Right lobe of liver (tissue), 6 donors: Measurements from ENCODE around the gene LLCFC1. TPM values are rescaled to one million over a fixed set of nuclear protein-coding genes. Genes with fewer than 3 reads are reported as not detected.
A peak's percentile ranks its signal among the peaks of the same experiment; 100 is the strongest.

Experiments
- ATAC-seq, 4 donors: fragments of 200-7000 bp; cut with Tn5 transposase; one replicate each; pipeline ENCODE4 v1.9.1; 2020; ENCODE audit warnings: mild to moderate bottlenecking in 4 of 4, moderate library complexity in 4 of 4
- DNase-seq, 3 donors: peaks; one replicate each; pipeline ENCODE4 v3.0.0-alpha.2; 2020
- H3K27ac ChIP-seq, 3 donors: fragments of 200-600 bp; one replicate each; pipeline ENCODE4 v1.8.0; 2022
- H3K27me3 ChIP-seq, 2 donors: fragments of 200-600 bp; one replicate each; pipeline ENCODE4 v1.8.0; 2022
- H3K36me3 ChIP-seq, 4 donors: fragments of 200-600 bp; sonication (generic) in 1 of 4; one replicate each; pipeline versions ENCODE4 v1.5.1 to v1.8.0; 2017 to 2022; ENCODE audit warnings: control low read depth in 1 of 4
- H3K4me1 ChIP-seq, 4 donors: fragments of 200-600 bp; sonication (generic) in 1 of 4; one replicate each; pipeline versions ENCODE4 v1.5.1 to v1.8.0; 2017 to 2022; ENCODE audit warnings: control low read depth in 1 of 4
- H3K4me3 ChIP-seq, 3 donors: fragments of 200-600 bp; one replicate each; pipeline ENCODE4 v1.8.0; 2022
- H3K9me3 ChIP-seq, 4 donors: fragments of 200-600 bp; sonication (generic) in 1 of 4; one replicate each; pipeline versions ENCODE4 v1.5.1 to v1.8.0; 2017 to 2022; ENCODE audit warnings: control low read depth in 1 of 4
- POLR2A ChIP-seq: fragments of 450-650 bp; IDR thresholded peaks from one replicate; pipeline ENCODE4 v1.6.1; 2017; ENCODE audit warnings: antibody characterized with exemption, mild to moderate bottlenecking
- WGBS: methylation state at CpG from one replicate; pipeline ENCODE4 v1.1.6; 2018; ENCODE audit warnings: low coverage, low lambda C conversion rate; ENCODE audit not compliant: insufficient coverage; ENCODE audit errors: missing lambda C conversion rate; 5-methylcytosine and 5-hydroxymethylcytosine counted together
- intact Hi-C, 2 donors: fragments of 100-400 bp; cut with DNase I; formaldehyde crosslinking; loops; one replicate each; pipeline versions ENCODE4 v1.11.2 to v1.14.1; 2022
- total RNA-seq, 6 experiments: library from RNA; depleted of rRNA in 2 of 6; stranded (reverse); fragments of >200 nt in 2 of 6; fragmentation: NEBNext Ultra II Directional in 3 of 6; extraction: Animal tissue kit (Norgen Biotek cat#: 25700) in 3 of 6; gene quantifications; one replicate each; pipeline versions ENCODE4 v1.1.0 to v1.2.4, GENCODE V29; 2016 to 2023
- TF ChIP-seq, protein P1 (sequence below), 4 donors: fragments of 200-600 bp in 3 of 4; fragments of 450-650 bp in 1 of 4; IDR thresholded peaks; one replicate each; pipeline versions ENCODE4 v1.5.1 to v1.8.0; 2016 to 2022; ENCODE audit warnings: antibody characterized with exemption in 4 of 4, mild to moderate bottlenecking in 2 of 4
- donor health status: DM: no; HTN: yes; CAD: no.
- donor health status: DM: no; HTN: no; CAD: no.
- donor health status: DM: no; HTN: no; CAD: no.
- donor health status: DM: no; HTN: yes; CAD: no.
- donor health status: DM: no; HTN: yes; CAD: no.

The LLCFC1 gene
- total RNA-seq, 6 experiments from 2014 or later, result not detected

DNA sequence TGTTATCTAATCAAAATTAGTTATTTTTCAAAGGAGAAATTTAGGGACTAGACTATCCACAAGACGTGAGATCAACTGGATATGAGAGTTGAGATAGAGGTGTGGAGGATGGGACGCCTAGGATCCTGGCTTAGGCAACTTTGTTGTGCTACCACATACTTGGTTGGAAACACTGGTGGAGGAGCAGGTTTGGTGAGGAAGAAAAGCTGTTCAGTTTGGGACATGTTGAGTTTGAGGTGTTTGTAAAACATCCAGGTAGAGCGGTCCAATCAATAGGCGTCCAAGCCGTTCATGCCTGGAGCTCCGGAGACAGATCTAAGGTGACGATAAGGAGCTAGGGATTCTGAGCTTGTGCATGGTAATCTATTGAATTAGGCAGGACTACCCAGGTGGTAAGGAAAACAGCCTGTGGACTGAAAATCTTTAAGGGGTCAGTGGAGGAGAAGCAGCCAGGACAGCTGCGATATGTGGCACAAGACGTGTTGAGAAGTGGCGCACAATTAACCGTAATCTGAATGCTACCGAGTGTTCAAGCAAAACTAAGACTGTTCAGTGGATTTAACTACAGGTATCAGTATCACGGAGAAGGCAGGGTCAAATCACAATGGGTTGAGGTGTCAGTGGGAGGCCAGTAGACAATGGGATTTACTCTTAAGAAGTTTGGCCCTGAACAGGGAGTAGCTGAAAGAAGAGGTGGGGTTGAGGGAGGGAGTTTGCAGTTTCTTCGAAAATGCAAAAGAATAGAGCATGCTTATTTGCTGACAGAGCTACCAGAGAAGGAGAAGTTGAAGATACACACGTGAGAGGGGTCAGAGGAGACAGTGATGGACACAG lies 37.6 kb upstream of the LLCFC1 start:
- no peaks in the 10 kb centered on the region for H3K4me1 ChIP-seq
- no peak overlapping the region for H3K27ac ChIP-seq
- H3K4me3 ChIP-seq, result no peak overlapping the region
- WGBS, result 67% methylated on average over 15 of the region's 15 CpGs
- DNase-seq (no peak), ATAC-seq (no peak)
- H3K36me3 ChIP-seq, result no peaks in the 10 kb centered on the region
- H3K27me3 ChIP-seq, result no peaks in the 10 kb centered on the region
- no peaks in the 10 kb centered on the region for H3K9me3 ChIP-seq
- TF ChIP-seq, protein P1, sequence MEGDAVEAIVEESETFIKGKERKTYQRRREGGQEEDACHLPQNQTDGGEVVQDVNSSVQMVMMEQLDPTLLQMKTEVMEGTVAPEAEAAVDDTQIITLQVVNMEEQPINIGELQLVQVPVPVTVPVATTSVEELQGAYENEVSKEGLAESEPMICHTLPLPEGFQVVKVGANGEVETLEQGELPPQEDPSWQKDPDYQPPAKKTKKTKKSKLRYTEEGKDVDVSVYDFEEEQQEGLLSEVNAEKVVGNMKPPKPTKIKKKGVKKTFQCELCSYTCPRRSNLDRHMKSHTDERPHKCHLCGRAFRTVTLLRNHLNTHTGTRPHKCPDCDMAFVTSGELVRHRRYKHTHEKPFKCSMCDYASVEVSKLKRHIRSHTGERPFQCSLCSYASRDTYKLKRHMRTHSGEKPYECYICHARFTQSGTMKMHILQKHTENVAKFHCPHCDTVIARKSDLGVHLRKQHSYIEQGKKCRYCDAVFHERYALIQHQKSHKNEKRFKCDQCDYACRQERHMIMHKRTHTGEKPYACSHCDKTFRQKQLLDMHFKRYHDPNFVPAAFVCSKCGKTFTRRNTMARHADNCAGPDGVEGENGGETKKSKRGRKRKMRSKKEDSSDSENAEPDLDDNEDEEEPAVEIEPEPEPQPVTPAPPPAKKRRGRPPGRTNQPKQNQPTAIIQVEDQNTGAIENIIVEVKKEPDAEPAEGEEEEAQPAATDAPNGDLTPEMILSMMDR (IDR thresholded peaks at IDR 0.05), result no peak
- TF ChIP-seq POLR2A, result no peak
- intact Hi-C loops, result no loop called here

DNA sequence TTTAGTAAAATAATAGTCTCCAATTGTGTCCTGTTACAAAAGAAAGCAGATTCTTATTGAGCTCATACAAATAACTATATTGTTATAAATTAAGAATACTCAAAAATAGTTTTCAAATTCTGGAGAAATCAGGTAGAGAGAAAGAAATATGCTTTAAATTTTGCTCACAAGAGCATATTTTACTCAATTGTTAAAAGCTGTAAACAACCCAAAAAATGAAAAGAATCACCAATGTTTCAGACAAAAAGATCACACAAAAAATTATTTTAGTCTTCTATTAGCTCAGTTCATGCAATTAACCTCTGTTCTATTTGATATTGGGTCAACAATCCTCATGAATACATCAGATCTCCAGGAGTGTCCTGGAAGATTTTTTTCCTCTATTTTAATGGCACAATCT lies 35.2 kb upstream of the LLCFC1 start:
- ATAC-seq, result no peak
- intact Hi-C loops, result no loop called here
- no peaks in the 10 kb centered on the region for H3K9me3 ChIP-seq
- H3K4me1 ChIP-seq, result no peaks in the 10 kb centered on the region
- no peak for DNase-seq
- TF ChIP-seq, protein P1 (IDR thresholded peaks at IDR 0.05), result no peak
- no peak for TF ChIP-seq POLR2A
- H3K36me3 ChIP-seq, result no peaks in the 10 kb centered on the region
- no peak overlapping the region for H3K4me3 ChIP-seq
- H3K27me3 ChIP-seq, result no peaks in the 10 kb centered on the region
- H3K27ac ChIP-seq, result no peak overlapping the region

DNA sequence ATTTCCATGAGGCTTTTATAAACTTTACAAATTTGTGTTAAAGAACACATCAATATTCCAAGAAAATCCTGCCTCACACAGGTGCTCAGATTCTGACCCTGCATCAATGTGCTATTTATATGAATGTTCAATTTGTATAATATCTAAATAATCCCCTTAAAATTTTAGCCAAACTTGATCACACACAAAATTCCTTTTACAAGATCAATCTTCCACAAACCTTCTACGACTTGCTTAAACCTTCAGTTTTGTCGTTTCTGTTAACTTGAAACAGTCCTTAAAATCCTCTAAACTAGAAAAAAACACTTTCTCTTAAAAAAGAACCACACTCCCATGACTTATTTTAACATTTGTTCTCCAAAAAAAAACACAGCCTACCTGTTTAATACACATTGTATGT lies 33.5 kb upstream of the LLCFC1 start:
- 57% methylated on average over 2 of the region's 2 CpGs for WGBS
- DNase-seq (no peak), ATAC-seq (no peak)
- no peak overlapping the region for H3K27ac ChIP-seq
- no peaks in the 10 kb centered on the region for H3K27me3 ChIP-seq
- H3K4me3 ChIP-seq, result no peak overlapping the region
- H3K36me3 ChIP-seq, result no peaks in the 10 kb centered on the region
- TF ChIP-seq, protein P1 (IDR thresholded peaks at IDR 0.05), result no peak
- no peaks in the 10 kb centered on the region for H3K9me3 ChIP-seq
- intact Hi-C loops, result no loop called here
- H3K4me1 ChIP-seq, result no peaks in the 10 kb centered on the region

DNA sequence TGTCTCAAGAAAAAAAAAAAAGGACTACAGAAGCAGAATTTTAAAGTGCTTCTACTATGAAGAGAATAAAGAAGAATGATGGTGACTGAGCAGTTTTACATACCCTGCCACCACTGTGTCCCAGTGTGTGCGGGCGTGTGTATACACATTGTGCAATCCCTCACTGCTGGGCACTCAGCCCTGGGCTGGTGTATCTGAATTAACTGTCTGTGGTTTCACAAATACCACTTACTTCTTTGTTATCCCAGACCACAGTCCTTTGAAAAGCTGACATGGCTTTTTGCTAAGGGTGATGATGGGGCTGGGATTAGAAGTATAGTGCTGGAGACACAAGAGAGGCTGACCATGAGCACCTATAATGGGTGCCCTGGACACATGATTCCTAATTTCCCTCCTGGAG lies 32.6 kb upstream of the LLCFC1 start:
- intact Hi-C loops, result no loop called here
- Histone ChIP-seq H3K4me1 (no peaks in the 10 kb centered on the region), H3K9me3 (no peaks in the 10 kb centered on the region), H3K27me3 (no peaks in the 10 kb centered on the region), H3K27ac (no peak overlapping the region), H3K4me3 (no peak overlapping the region), H3K36me3 (no peaks in the 10 kb centered on the region)
- TF ChIP-seq, protein P1 (IDR thresholded peaks at IDR 0.05), result no peak
- ATAC-seq (no peak), DNase-seq (peak in 1 of 3 donors; percentile 71)
- 67% methylated on average over 2 of the region's 2 CpGs for whole genome bisulfite sequencing
